GM18505 (cell line): Measurements from ENCODE around the gene IQGAP1.

Source experiments
- ATAC-seq: cut with Tn5 transposase; IDR thresholded peaks from one replicate; pipeline ENCODE4 v1.9.1; 2021; ENCODE audit not compliant: unreplicated experiment
- POLR2A ChIP-seq: IDR thresholded peaks from 4 replicates; pipeline ENCODE4 v1.6.1; 2011; ENCODE audit warnings: borderline replicate concordance; ENCODE audit not compliant: insufficient read depth, insufficient read length; ENCODE audit errors: extremely low read depth

IQGAP1 gene

GRCh38 chr15:90358124-90359033 lies 29.7 kb upstream of the IQGAP1 start:
- TF ChIP-seq POLR2A = no peak
- ATAC-seq = no peak

- TF ChIP-seq POLR2A = no peak
- no peak for ATAC-seq
These were observed 27.3 kb upstream of the IQGAP1 start for GRCh38 chr15:90360746-90361145.

DNA sequence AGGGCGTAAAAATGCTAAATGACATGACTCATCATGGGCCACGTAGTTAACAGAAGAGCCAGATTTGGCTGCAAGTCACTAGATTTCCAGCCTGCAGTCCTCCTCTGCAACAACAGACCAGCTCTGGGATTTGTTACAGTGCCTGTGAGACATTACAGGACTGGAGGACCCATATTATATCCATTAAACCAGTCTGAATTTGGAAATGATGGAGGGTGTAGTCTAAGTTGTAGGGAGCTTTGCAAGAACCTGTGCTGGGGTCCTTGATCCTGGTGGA lies 25.2 kb upstream of the IQGAP1 start:
- ATAC-seq = no peak
- no peak for TF ChIP-seq POLR2A

GRCh38 chr15:90364251-90364650 lies 23.8 kb upstream of the IQGAP1 start:
- ATAC-seq = no peak

GRCh38 chr15:90365414-90366055 lies 22.5 kb upstream of the IQGAP1 start:
- ATAC-seq = no peak
- no peak for TF ChIP-seq POLR2A

More at GRCh38 chr15:90364251-90364650, 23.8 kb upstream of the IQGAP1 start:
- no peak for TF ChIP-seq POLR2A

GRCh38 chr15:90367576-90367975 lies 20.5 kb upstream of the IQGAP1 start:
- ATAC-seq = no peak
- TF ChIP-seq POLR2A = no peak

DNA sequence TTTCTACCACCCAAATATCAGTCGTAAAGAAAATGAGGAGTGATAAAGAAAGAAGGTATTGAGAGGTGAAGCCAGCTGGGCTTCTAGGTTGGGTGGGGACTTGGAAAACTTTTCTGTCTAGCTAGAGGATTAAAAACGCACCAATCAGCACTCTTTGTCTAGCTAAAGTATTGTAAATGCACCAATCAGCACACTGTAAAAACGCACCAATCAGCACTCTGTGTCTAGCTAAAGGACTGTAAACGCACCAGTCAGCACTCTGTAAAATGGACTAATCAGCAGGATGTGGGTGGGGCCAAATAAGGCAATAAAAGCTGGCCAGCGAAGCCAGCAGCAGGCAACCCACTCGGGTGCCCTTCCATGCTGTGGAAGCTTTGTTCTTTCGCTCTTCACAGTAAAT lies 13.0 kb upstream of the IQGAP1 start:
- TF ChIP-seq POLR2A = no peak
- ATAC-seq = no peak

- no peak for ATAC-seq
- no peak for TF ChIP-seq POLR2A
These were observed 11.3 kb upstream of the IQGAP1 start for GRCh38 chr15:90376789-90377188.

DNA sequence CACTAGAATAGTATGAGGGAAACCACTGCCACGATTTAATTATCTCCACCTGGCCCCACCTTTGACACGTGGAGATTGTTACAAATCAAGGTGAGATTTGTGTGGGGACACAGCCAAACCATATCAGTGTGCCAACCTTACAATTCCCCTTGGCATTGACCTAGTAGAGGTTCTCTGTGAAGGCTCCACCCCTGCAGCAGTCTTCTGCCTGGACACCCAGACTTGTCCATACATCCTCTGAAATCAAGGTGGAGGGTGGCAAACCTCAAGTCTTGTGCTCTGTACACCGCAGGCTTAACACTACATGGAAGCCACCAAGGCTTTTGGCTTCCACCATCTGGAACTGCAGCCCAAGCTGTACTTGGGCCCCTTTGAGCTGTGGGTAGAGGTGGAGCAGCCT lies 8.8 kb upstream of the IQGAP1 start:
- ATAC-seq = no peak
- no peak for TF ChIP-seq POLR2A

DNA sequence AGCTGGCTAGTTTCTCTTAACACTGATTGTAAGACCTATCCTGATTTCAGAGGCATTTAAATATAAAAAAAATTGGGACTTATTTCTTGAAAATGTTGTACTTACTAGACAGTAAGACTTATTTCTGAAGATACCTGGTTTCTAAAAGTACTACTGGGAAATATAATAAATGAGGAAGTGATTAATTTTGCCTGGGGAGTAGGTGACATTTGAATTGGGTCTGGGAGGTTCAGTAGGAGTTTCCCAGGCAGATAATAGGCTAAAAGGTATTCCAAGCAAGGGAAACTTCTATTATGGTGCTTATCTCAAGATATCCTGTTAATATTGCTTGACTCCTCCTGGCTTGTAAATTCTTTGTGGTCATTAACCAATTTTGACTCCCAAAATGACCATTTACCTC lies 6.5 kb upstream of the IQGAP1 start:
- TF ChIP-seq POLR2A = no peak
- no peak for ATAC-seq

DNA sequence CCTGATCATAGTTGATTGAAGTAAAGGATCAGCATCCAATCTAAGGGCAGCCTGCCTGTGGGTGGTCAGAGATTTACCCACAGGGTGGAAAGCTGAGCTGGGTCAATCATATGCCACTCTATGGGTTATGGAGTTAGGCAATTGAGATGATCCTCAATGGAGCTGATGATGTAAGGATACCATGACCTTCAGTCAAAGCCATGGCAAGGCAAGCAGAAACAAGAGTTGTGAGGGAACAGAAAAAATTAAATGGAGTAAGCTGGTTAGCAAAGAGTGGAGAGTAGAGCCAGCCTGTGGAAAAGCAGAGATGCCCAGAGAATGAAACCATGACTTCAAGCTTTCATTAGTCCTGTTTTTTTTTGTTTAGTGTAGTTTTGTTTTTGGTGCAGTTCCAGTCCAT lies 5.7 kb upstream of the IQGAP1 start:
- ATAC-seq = no peak
- no peak for TF ChIP-seq POLR2A

DNA sequence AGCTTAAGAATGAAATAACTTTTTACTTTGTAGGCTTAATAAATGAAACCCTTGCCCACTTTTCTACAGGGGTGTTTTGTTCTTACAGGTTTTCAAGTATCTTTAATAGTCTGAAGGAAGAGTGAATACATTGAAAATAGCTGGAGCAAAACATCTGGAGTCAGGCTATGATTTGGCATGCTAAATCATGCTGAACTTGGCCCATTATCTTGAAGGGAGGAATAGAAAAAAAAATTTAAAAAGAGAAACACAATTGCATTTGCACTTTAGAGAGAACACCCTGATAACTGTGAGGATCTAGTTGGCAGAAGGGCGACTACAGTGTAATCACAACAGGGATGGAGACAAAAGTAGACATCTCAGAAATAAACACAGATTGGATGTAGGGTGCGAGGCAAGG lies 1.8 kb upstream of the IQGAP1 start:
- ATAC-seq = no peak
- TF ChIP-seq POLR2A = no peak

DNA sequence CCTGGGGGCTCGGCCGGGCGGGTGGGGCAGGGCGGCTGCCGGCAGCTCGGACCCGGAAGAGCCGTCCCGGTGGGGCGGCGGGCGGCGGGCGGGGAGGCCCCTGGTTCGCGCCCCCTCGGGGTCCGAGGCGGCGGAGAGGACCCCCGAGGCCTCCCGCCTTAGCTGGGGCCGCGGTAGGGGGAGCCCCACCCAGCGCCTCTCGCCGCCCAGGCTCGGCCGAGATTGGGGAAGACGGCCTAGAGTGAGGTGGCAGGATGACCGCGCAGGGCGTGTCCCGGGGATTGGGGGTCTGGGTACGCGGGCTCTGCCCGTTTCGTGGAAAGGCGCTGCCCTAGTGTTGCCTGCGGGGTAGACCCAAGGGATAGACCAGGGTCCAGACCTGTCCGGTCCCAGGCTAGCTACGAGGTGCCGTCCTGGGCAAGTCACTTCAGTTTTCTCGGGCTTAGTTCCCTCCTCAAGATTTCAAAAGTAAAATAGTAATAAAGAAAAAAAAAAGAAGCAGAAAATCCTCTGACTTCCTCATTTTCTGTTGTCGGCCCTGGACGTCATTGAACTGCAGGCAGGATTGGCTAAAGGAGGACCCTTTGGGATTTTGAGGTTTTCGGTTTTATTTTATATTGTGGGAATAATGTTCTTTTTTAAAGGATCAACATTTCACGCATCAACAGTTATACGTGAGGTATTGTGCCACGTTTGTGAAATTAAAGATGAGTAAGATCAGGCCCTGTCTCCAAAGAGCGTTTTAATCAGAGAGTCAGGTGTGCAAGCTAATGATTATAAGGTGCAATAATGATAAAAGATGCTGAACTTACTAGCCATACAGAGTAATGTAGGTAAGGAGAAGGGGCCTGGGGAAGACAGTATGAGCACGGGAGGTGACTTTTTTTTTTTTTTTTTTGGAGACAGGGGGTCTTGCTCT lies 679 bp downstream of the IQGAP1 start:
- ATAC-seq = peak; percentile 40
- TF ChIP-seq POLR2A = no peak

DNA sequence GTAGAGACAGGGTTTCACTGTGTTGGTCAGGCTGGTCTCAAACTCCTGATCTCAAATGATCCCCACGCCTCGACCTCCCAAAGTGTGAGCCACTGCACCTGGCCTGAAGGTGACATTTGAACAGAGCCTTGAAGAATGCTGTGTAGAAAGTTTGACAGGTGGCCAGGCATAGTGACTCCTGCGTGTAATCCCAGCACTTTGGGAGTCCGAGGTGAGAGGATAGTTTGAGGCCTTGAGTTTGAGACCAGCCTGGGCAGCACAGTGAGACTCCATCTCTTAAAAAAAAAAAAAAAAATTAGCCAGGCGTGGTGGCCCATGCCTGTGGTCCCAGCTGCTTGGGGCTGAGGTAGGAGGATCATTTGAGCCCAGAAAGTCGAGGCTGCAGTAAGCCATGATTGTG lies 1.5 kb downstream of the IQGAP1 start:
- no peak for ATAC-seq
- no peak for TF ChIP-seq POLR2A

- no peak for TF ChIP-seq POLR2A
- ATAC-seq = no peak
These were observed 5.0 kb downstream of the IQGAP1 start for GRCh38 chr15:90393040-90393439.
